Measurements from ENCODE around the gene FARS2. TPM values are rescaled to one million over a fixed set of nuclear protein-coding genes. Genes with fewer than 3 reads are reported as not detected.

Gene FARS2
- total and polyA plus RNA-seq, 2 donors (not counting 1 experiment from before 2014, with no cell fraction given), result 11.0 to 18.5 TPM

DNA sequence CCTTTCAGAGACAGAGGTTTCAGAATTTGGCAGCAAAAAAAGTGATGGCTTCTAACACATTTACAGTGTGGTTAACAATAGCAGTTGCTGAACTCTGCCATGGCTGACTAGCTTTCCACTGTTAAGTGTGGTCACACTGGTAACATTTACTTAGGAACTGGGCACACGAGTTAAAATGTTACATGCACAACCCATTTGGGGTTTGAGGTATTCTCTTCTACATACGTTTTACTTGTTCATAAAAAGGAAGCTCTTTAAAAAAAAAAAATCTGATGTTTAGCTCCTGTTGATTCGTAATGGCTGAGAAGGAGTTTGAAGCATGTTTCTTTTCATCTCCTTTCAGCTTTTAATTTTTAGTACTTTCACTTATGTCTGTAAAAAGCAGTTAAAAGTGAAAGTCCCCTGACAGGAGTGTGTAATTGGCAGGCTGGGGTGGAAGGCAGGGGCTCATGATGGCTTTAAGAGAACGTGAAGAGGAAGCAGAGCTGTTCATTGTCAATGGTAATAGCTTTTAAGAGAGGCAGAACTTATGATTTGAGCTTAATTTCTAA, 245.9 kb downstream of the FARS2 start:
- H3K4me2 ChIP-seq (ENCODE audit: extremely low read depth, insufficient read depth, low read length), result no peak overlapping the region
- no peaks in the 10 kb centered on the region for H3K4me1 ChIP-seq (ENCODE audit: control insufficient read depth, extremely low read depth, insufficient read depth, low read length)
- TF ChIP-seq, protein P1, sequence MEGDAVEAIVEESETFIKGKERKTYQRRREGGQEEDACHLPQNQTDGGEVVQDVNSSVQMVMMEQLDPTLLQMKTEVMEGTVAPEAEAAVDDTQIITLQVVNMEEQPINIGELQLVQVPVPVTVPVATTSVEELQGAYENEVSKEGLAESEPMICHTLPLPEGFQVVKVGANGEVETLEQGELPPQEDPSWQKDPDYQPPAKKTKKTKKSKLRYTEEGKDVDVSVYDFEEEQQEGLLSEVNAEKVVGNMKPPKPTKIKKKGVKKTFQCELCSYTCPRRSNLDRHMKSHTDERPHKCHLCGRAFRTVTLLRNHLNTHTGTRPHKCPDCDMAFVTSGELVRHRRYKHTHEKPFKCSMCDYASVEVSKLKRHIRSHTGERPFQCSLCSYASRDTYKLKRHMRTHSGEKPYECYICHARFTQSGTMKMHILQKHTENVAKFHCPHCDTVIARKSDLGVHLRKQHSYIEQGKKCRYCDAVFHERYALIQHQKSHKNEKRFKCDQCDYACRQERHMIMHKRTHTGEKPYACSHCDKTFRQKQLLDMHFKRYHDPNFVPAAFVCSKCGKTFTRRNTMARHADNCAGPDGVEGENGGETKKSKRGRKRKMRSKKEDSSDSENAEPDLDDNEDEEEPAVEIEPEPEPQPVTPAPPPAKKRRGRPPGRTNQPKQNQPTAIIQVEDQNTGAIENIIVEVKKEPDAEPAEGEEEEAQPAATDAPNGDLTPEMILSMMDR (conservative IDR thresholded peaks at IDR 0.05 in 1 of 2, IDR thresholded peaks at IDR 0.05 in 1 of 2; ENCODE audit: low read depth in 1 of 2, low read length in 2 of 2), result no peak
- TF ChIP-seq EZH2 (IDR thresholded peaks at IDR 0.05; ENCODE audit: low read length, missing control alignments), result no peak
- no peak for DNase-seq (ENCODE audit: low read depth in 2 of 2)
- no peaks in the 10 kb centered on the region for H3K79me2 ChIP-seq (ENCODE audit: control insufficient read depth, insufficient read depth, low read length)
- no peaks in the 10 kb centered on the region for H3K9me3 ChIP-seq (ENCODE audit: control insufficient read depth, insufficient read depth, low read depth, low read length)
- H3K9ac ChIP-seq (ENCODE audit: insufficient read depth, low read length), result no peak overlapping the region
- no peak overlapping the region for H3K4me3 ChIP-seq (replicated peaks in 1 of 4; ENCODE audit: control extremely low read depth in 1 of 4, insufficient read depth in 1 of 4, low read depth in 3 of 4, low read length in 4 of 4)
- H3K27me3 ChIP-seq (ENCODE audit: control insufficient read depth, insufficient read depth, low read length), result no peaks in the 10 kb centered on the region
- H4K20me1 ChIP-seq (ENCODE audit: control insufficient read depth, extremely low read depth, insufficient read depth, low read length), result no peaks in the 10 kb centered on the region
- no peaks in the 10 kb centered on the region for H3K36me3 ChIP-seq (ENCODE audit: control insufficient read depth, insufficient read depth, low read length)
- no peak overlapping the region for H2AFZ ChIP-seq (ENCODE audit: low read length)
- no peak overlapping the region for H3K27ac ChIP-seq (ENCODE audit: insufficient read depth, low read length)

DNA sequence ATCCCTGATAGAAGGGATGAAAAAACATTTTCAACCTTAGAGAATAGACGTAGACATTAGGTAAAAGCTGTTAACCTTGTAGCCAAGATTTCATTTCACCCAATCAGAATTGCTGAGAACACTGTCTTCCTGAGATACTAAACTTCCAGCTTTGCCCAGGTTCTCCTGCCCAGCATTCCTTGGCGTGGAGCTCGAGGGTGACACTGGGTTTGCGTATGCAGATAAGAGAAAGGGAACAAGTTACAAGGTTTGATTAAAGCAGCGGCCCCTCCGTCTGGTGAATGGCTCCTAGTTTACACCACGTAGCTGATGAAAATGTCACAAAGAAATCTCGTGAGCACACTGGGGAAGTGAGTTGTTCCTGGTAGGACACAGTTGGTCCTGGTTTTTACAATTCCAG, 247.8 kb downstream of the FARS2 start:
- no peaks in the 10 kb centered on the region for H3K4me1 ChIP-seq (ENCODE audit: control insufficient read depth, extremely low read depth, insufficient read depth, low read length)
- no peaks in the 10 kb centered on the region for H3K27me3 ChIP-seq (ENCODE audit: control insufficient read depth, insufficient read depth, low read length)
- no peaks in the 10 kb centered on the region for H4K20me1 ChIP-seq (ENCODE audit: control insufficient read depth, extremely low read depth, insufficient read depth, low read length)
- no peak overlapping the region for H2AFZ ChIP-seq (ENCODE audit: low read length)
- H3K4me2 ChIP-seq (ENCODE audit: extremely low read depth, insufficient read depth, low read length), result no peak overlapping the region
- TF ChIP-seq, protein P1 (conservative IDR thresholded peaks at IDR 0.05 in 1 of 2, IDR thresholded peaks at IDR 0.05 in 1 of 2; ENCODE audit: low read depth in 1 of 2, low read length in 2 of 2), result no peak
- no peak for TF ChIP-seq EZH2 (IDR thresholded peaks at IDR 0.05; ENCODE audit: low read length, missing control alignments)
- H3K79me2 ChIP-seq (ENCODE audit: control insufficient read depth, insufficient read depth, low read length), result no peaks in the 10 kb centered on the region
- H3K27ac ChIP-seq (ENCODE audit: insufficient read depth, low read length), result no peak overlapping the region
- no peak for DNase-seq (ENCODE audit: low read depth in 2 of 2)
- no peak overlapping the region for H3K9ac ChIP-seq (ENCODE audit: insufficient read depth, low read length)
- no peak overlapping the region for H3K4me3 ChIP-seq (replicated peaks in 1 of 4; ENCODE audit: control extremely low read depth in 1 of 4, insufficient read depth in 1 of 4, low read depth in 3 of 4, low read length in 4 of 4)
- no peaks in the 10 kb centered on the region for H3K9me3 ChIP-seq (ENCODE audit: control insufficient read depth, insufficient read depth, low read depth, low read length)
- no peaks in the 10 kb centered on the region for H3K36me3 ChIP-seq (ENCODE audit: control insufficient read depth, insufficient read depth, low read length)

DNA sequence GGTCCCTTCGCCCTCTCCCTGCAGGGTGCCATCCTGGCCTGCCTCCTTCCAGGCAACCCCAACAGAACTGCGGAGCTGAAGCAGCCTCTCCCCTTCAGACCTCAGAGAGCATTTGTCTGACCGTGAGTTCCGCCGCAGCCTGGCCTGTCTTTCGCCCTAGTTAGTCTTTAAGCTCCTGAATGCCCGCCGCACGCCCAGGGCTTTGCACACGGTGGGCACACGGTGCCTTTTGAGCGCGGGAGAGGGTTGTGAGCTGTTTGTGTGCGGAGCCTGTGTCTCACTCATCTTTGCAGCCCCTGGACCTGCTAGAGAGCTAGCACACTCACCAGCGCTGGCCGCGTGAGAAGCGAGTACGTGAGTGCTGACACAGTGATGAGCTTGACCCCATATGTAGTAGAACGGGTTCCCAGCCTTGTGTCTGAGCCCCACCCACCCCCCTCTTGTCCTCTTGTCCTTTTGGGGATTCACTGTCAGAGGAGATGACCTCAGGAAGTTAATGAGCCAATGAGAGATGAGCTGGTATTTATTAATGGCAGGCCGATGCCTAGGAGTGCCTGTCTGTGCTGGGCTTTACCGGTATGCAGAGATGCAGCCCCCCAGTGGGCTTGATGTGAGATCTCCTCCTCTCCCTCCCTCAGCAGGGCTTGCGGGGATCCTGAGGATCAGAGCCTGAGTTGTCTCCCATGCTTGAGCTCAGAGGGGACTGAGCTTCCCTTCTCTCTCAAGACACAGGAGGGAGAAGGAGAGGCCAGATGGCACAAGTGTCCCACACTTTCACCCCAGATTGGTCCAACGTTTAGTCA, 249.2 kb downstream of the FARS2 start:
- Histone ChIP-seq H2AFZ (ENCODE audit: low read length) (no peak overlapping the region), H3K4me3 (replicated peaks in 1 of 4; ENCODE audit: control extremely low read depth in 1 of 4, insufficient read depth in 1 of 4, low read depth in 3 of 4, low read length in 4 of 4) (no peak overlapping the region), H3K4me2 (ENCODE audit: extremely low read depth, insufficient read depth, low read length) (no peak overlapping the region), H3K79me2 (ENCODE audit: control insufficient read depth, insufficient read depth, low read length) (no peaks in the 10 kb centered on the region), H3K4me1 (ENCODE audit: control insufficient read depth, extremely low read depth, insufficient read depth, low read length) (no peaks in the 10 kb centered on the region), H3K9ac (ENCODE audit: insufficient read depth, low read length) (no peak overlapping the region), H3K27ac (ENCODE audit: insufficient read depth, low read length) (no peak overlapping the region), H3K27me3 (ENCODE audit: control insufficient read depth, insufficient read depth, low read length) (no peaks in the 10 kb centered on the region), H4K20me1 (ENCODE audit: control insufficient read depth, extremely low read depth, insufficient read depth, low read length) (no peaks in the 10 kb centered on the region), H3K36me3 (ENCODE audit: control insufficient read depth, insufficient read depth, low read length) (no peaks in the 10 kb centered on the region), H3K9me3 (ENCODE audit: control insufficient read depth, insufficient read depth, low read depth, low read length) (no peaks in the 10 kb centered on the region)
- TF ChIP-seq, protein P1 (conservative IDR thresholded peaks at IDR 0.05 in 1 of 2, IDR thresholded peaks at IDR 0.05 in 1 of 2; ENCODE audit: low read depth in 1 of 2, low read length in 2 of 2), result no peak
- no peak for TF ChIP-seq EZH2 (IDR thresholded peaks at IDR 0.05; ENCODE audit: low read length, missing control alignments)
- DNase-seq (ENCODE audit: low read depth in 2 of 2), result no peak

All from fibroblast of lung (primary cell).